ENCODE measurements around the gene PSMC5. TPM values are rescaled to one million over a fixed set of nuclear protein-coding genes. Genes with fewer than 3 reads are reported as not detected.
"Not testable (repeated sequence)": the region's sequence is repeated elsewhere in the genome, so short reads cannot be mapped to it uniquely, and the experiment has no call there.

The PSMC5 gene
- total RNA-seq, 1 donor from 2014 or later, result 112 TPM

GRCh38 chr17:63838631-63839171 lies 11.5 kb downstream of the PSMC5 start:
- DNase-seq (ENCODE audit: low spot score), result peak; percentile 87

GRCh38 chr17:63840591-63841349 lies 13.5 kb downstream of the PSMC5 start:
- DNase-seq (ENCODE audit: low spot score), result no peak

GRCh38 chr17:63841350-63842172 lies 14.3 kb downstream of the PSMC5 start:
- DNase-seq (ENCODE audit: low spot score), result peak; percentile 49

GRCh38 chr17:63842173-63842539 lies 14.9 kb downstream of the PSMC5 start:
- DNase-seq (ENCODE audit: low spot score), result peak; percentile 17

GRCh38 chr17:63842540-63843386 lies 15.5 kb downstream of the PSMC5 start, which contains the start of gene SMARCD2:
SMARCD2 (minus strand) TSS chr17:63842685; CDS start chr17:63842674, 11 bp downstream.
- DNase-seq (ENCODE audit: low spot score), result peak; percentile 98

- DNase-seq (ENCODE audit: low spot score), result peak; percentile 35
These were observed 16.2 kb downstream of the PSMC5 start for GRCh38 chr17:63843387-63843888.

GRCh38 chr17:63843910-63844677 lies 16.9 kb downstream of the PSMC5 start:
- no peak for DNase-seq (ENCODE audit: low spot score)

- DNase-seq (ENCODE audit: low spot score), result no peak
These were observed 18.3 kb downstream of the PSMC5 start for GRCh38 chr17:63845509-63845908.

GRCh38 chr17:63847525-63848249 lies 20.5 kb downstream of the PSMC5 start:
- DNase-seq (ENCODE audit: low spot score), result no peak

- DNase-seq (ENCODE audit: low spot score), result peak; percentile 90
These were observed 21.8 kb downstream of the PSMC5 start for GRCh38 chr17:63848834-63849689.

GRCh38 chr17:63850401-63850800 lies 23.2 kb downstream of the PSMC5 start:
- no peak for DNase-seq (ENCODE audit: low spot score)

GRCh38 chr17:63853260-63853659 lies 26.0 kb downstream of the PSMC5 start:
- DNase-seq (ENCODE audit: low spot score), result no peak

- no peak for DNase-seq (ENCODE audit: low spot score)
These were observed 27.5 kb downstream of the PSMC5 start for GRCh38 chr17:63854709-63855108.

- no peak for DNase-seq (ENCODE audit: low spot score)
These were observed 28.0 kb downstream of the PSMC5 start for GRCh38 chr17:63855185-63855584.

- not testable (repeated sequence) for DNase-seq (ENCODE audit: low spot score)
These were observed 29.2 kb downstream of the PSMC5 start for GRCh38 chr17:63856425-63856824.

GRCh38 chr17:63859257-63859656 lies 32.0 kb downstream of the PSMC5 start:
- DNase-seq (ENCODE audit: low spot score), result no peak

- not testable (repeated sequence) for DNase-seq (ENCODE audit: low spot score)
These were observed 39.4 kb downstream of the PSMC5 start for GRCh38 chr17:63866625-63867024.

GRCh38 chr17:63869491-63870291 lies 42.5 kb downstream of the PSMC5 start:
- not testable (repeated sequence) for DNase-seq (ENCODE audit: low spot score)
